IPS-20b (cell line): ENCODE results near the gene PXT1.
A peak's percentile ranks its signal among the peaks of the same experiment; 100 is the strongest.

Source experiments
- H3K27ac ChIP-seq: one replicate; pipeline ENCODE4 v1.5.1; 2013; ENCODE audit warnings: low read length
- H3K27me3 ChIP-seq: 2 replicates; pipeline ENCODE4 v1.6.1; 2013; ENCODE audit warnings: mild to moderate bottlenecking, low read length, inconsistent platforms; ENCODE audit not compliant: insufficient read depth
- H3K36me3 ChIP-seq: 2 replicates; pipeline ENCODE4 v1.6.1; 2013; ENCODE audit warnings: low read depth, mild to moderate bottlenecking, inconsistent platforms, low read length, moderate library complexity; ENCODE audit not compliant: insufficient read depth
- H3K4me1 ChIP-seq: 2 replicates; pipeline ENCODE4 v1.6.1; 2013; ENCODE audit warnings: mild to moderate bottlenecking, control low read depth, inconsistent platforms, low read length, moderate library complexity; ENCODE audit not compliant: insufficient read depth
- H3K4me3 ChIP-seq: 2 replicates; pipeline ENCODE4 v1.5.1; 2013; ENCODE audit warnings: mild to moderate bottlenecking, low read length, inconsistent platforms
- H3K9ac ChIP-seq: 2 replicates; pipeline ENCODE4 v1.6.1; 2013; ENCODE audit warnings: low read depth, mild to moderate bottlenecking, inconsistent platforms, low read length, moderate library complexity
- H3K9me3 ChIP-seq: 2 replicates; pipeline ENCODE4 v1.6.1; 2013; ENCODE audit warnings: mild to moderate bottlenecking, low read depth, low read length, inconsistent platforms; ENCODE audit not compliant: insufficient read depth

PXT1 gene

GRCh38 chr6:36443471-36444428 is 1.1 kb upstream of the PXT1 start:
- no peak overlapping the region for H3K27ac ChIP-seq
- no peaks in the 10 kb centered on the region for H3K9me3 ChIP-seq
- peak overlapping the region; percentile 92 for H3K4me3 ChIP-seq
- H3K36me3 ChIP-seq = no peaks in the 10 kb centered on the region; the same call in 1 of the 2 replicates
- H3K4me1 ChIP-seq = peaks cover 16% of the 10 kb centered on the region
- peak overlapping the region; percentile 90 for H3K9ac ChIP-seq
- no peaks in the 10 kb centered on the region for H3K27me3 ChIP-seq

GRCh38 chr6:36442103-36442670 is 467 bp downstream of the PXT1 start:
- H3K36me3 ChIP-seq = no peaks in the 10 kb centered on the region
- H3K27me3 ChIP-seq = no peaks in the 10 kb centered on the region
- H3K9me3 ChIP-seq = no peaks in the 10 kb centered on the region
- peak overlapping the region; percentile 92 for H3K4me3 ChIP-seq
- H3K9ac ChIP-seq = peak overlapping the region; percentile 90; the same call in 1 of the 2 replicates
- peaks cover 16% of the 10 kb centered on the region for H3K4me1 ChIP-seq
- no peak overlapping the region for H3K27ac ChIP-seq

- Histone ChIP-seq H3K9ac (peak overlapping the region; percentile 32; the same call in 1 of the 2 replicates), H3K4me1 (peaks cover 16% of the 10 kb centered on the region), H3K9me3 (no peaks in the 10 kb centered on the region), H3K36me3 (no peaks in the 10 kb centered on the region), H3K27ac (no peak overlapping the region), H3K27me3 (no peaks in the 10 kb centered on the region), H3K4me3 (peak overlapping the region; percentile 5; the same call in 1 of the 2 replicates)
These were observed 1.3 kb downstream of the PXT1 start for GRCh38 chr6:36441307-36441894.

- H3K36me3 ChIP-seq = no peaks in the 10 kb centered on the region
- no peaks in the 10 kb centered on the region for H3K27me3 ChIP-seq
- H3K4me1 ChIP-seq = peaks cover 7% of the 10 kb centered on the region; the same call in 1 of the 2 replicates
- no peak overlapping the region for H3K9ac ChIP-seq
- no peak overlapping the region for H3K4me3 ChIP-seq
- no peak overlapping the region for H3K27ac ChIP-seq
- H3K9me3 ChIP-seq = no peaks in the 10 kb centered on the region
These were observed 6.2 kb downstream of the PXT1 start for GRCh38 chr6:36436466-36436865.

- H3K9me3 ChIP-seq = no peaks in the 10 kb centered on the region
- H3K27ac ChIP-seq = no peak overlapping the region
- H3K27me3 ChIP-seq = no peaks in the 10 kb centered on the region
- no peak overlapping the region for H3K9ac ChIP-seq
- no peaks in the 10 kb centered on the region for H3K4me1 ChIP-seq
- H3K4me3 ChIP-seq = no peak overlapping the region
- no peaks in the 10 kb centered on the region for H3K36me3 ChIP-seq
These were observed 10.4 kb downstream of the PXT1 start for GRCh38 chr6:36432151-36432671.

GRCh38 chr6:36431197-36431596 is 11.5 kb downstream of the PXT1 start:
- no peak overlapping the region for H3K4me3 ChIP-seq
- no peaks in the 10 kb centered on the region for H3K9me3 ChIP-seq
- no peak overlapping the region for H3K9ac ChIP-seq
- H3K27me3 ChIP-seq = no peaks in the 10 kb centered on the region
- no peaks in the 10 kb centered on the region for H3K36me3 ChIP-seq
- no peak overlapping the region for H3K27ac ChIP-seq
- no peaks in the 10 kb centered on the region for H3K4me1 ChIP-seq

GRCh38 chr6:36430351-36430750 is 12.3 kb downstream of the PXT1 start:
- H3K27me3 ChIP-seq = no peaks in the 10 kb centered on the region
- no peaks in the 10 kb centered on the region for H3K4me1 ChIP-seq
- H3K9me3 ChIP-seq = no peaks in the 10 kb centered on the region
- H3K9ac ChIP-seq = no peak overlapping the region
- no peak overlapping the region for H3K27ac ChIP-seq
- no peak overlapping the region for H3K4me3 ChIP-seq
- H3K36me3 ChIP-seq = no peaks in the 10 kb centered on the region

GRCh38 chr6:36428911-36429310 is 13.7 kb downstream of the PXT1 start:
- Histone ChIP-seq H3K9ac (no peak overlapping the region), H3K4me3 (no peak overlapping the region), H3K27ac (no peak overlapping the region), H3K36me3 (no peaks in the 10 kb centered on the region), H3K27me3 (no peaks in the 10 kb centered on the region), H3K4me1 (no peaks in the 10 kb centered on the region), H3K9me3 (no peaks in the 10 kb centered on the region)

GRCh38 chr6:36426622-36427021 is 16.0 kb downstream of the PXT1 start:
- no peak overlapping the region for H3K27ac ChIP-seq
- no peaks in the 10 kb centered on the region for H3K36me3 ChIP-seq
- no peaks in the 10 kb centered on the region for H3K27me3 ChIP-seq
- peaks cover 4% of the 10 kb centered on the region; the same call in 1 of the 2 replicates for H3K4me1 ChIP-seq
- H3K9ac ChIP-seq = no peak overlapping the region
- H3K4me3 ChIP-seq = no peak overlapping the region
- no peaks in the 10 kb centered on the region for H3K9me3 ChIP-seq

GRCh38 chr6:36423101-36423824 is 19.4 kb downstream of the PXT1 start:
- Histone ChIP-seq H3K9ac (peak overlapping the region; percentile 82), H3K9me3 (no peaks in the 10 kb centered on the region), H3K27ac (no peak overlapping the region), H3K27me3 (no peaks in the 10 kb centered on the region), H3K4me1 (peaks cover 4% of the 10 kb centered on the region; the same call in 1 of the 2 replicates), H3K36me3 (no peaks in the 10 kb centered on the region), H3K4me3 (peak overlapping the region; percentile 75)

GRCh38 chr6:36422714-36423100 is 19.9 kb downstream of the PXT1 start:
- H3K27ac ChIP-seq = no peak overlapping the region
- H3K4me3 ChIP-seq = peak overlapping the region; percentile 67
- H3K4me1 ChIP-seq = peaks cover 4% of the 10 kb centered on the region; the same call in 1 of the 2 replicates
- no peaks in the 10 kb centered on the region for H3K27me3 ChIP-seq
- no peaks in the 10 kb centered on the region for H3K9me3 ChIP-seq
- H3K36me3 ChIP-seq = no peaks in the 10 kb centered on the region
- peak overlapping the region; percentile 52; the same call in 1 of the 2 replicates for H3K9ac ChIP-seq
